ENCODE measurements around the gene R3HDM4. TPM values are rescaled to one million over a fixed set of nuclear protein-coding genes. Genes with fewer than 3 reads are reported as not detected.

R3HDM4 gene
- total and polyA plus RNA-seq, 10 of the 15 experiments (the other 5 are each of a cell fraction or from before 2014, with no cell fraction given) = 1.3 to 65.8 (median 27.7) TPM

DNA sequence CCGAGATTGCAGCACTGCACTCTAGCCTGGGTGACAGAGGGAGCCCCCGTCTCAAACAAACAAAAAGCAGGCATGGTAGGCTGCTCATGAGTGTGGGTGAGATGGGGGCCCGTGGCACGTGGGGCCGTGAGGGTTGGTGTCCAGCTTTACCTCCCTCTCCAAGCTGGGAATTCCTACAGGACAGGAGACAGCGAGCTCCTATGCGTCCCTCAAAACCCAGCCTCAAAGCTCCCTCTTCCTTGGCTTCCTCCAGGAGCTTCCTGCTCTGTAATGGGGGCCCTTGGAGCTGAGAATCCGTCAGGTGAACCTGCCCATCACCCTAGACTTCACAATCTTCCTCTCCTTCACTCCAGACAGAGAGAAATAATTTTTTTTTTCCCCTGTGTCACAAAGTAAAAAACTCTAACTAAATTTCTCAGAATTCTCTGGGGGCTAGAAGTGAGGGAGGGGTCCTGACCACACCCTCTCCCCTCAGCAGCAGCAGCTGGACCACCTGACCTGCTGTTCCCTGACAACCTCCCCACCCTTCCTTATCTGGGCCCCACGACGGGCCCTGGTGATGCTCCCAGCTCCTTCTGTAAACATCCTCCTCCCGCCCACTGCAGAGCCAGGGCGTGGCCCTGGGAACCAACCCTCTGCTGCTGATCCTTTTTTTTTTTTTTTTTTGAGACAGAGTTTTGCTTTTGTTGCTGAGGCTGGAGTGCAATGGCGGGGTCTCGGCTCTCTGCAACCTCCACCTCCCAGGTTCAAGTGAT lies 49.0 kb upstream of the R3HDM4 start (continued):
- TF ChIP-seq, protein P1, sequence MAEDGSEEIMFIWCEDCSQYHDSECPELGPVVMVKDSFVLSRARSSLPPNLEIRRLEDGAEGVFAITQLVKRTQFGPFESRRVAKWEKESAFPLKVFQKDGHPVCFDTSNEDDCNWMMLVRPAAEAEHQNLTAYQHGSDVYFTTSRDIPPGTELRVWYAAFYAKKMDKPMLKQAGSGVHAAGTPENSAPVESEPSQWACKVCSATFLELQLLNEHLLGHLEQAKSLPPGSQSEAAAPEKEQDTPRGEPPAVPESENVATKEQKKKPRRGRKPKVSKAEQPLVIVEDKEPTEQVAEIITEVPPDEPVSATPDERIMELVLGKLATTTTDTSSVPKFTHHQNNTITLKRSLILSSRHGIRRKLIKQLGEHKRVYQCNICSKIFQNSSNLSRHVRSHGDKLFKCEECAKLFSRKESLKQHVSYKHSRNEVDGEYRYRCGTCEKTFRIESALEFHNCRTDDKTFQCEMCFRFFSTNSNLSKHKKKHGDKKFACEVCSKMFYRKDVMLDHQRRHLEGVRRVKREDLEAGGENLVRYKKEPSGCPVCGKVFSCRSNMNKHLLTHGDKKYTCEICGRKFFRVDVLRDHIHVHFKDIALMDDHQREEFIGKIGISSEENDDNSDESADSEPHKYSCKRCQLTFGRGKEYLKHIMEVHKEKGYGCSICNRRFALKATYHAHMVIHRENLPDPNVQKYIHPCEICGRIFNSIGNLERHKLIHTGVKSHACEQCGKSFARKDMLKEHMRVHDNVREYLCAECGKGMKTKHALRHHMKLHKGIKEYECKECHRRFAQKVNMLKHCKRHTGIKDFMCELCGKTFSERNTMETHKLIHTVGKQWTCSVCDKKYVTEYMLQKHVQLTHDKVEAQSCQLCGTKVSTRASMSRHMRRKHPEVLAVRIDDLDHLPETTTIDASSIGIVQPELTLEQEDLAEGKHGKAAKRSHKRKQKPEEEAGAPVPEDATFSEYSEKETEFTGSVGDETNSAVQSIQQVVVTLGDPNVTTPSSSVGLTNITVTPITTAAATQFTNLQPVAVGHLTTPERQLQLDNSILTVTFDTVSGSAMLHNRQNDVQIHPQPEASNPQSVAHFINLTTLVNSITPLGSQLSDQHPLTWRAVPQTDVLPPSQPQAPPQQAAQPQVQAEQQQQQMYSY (CRISPR knock-in tag; IDR thresholded peaks at IDR 0.05) = no peak
- TF ChIP-seq TAF1 (IDR thresholded peaks at IDR 0.05; ENCODE audit: borderline replicate concordance, low read depth, low read length) = no peak
- no peak for TF ChIP-seq ZNF217 (IDR thresholded peaks at IDR 0.05)
- no peak for TF ChIP-seq FOXK2 (IDR thresholded peaks at IDR 0.05)
- TF ChIP-seq EED (IDR thresholded peaks at IDR 0.05; ENCODE audit: low read depth) = no peak
- TF ChIP-seq NFYA (IDR thresholded peaks at IDR 0.05; ENCODE audit: borderline replicate concordance, low read depth, low read length) = no peak
- TF ChIP-seq CHD2 (IDR thresholded peaks at IDR 0.05; ENCODE audit: borderline replicate concordance, low read depth, low read length) = no peak
- no peak for TF ChIP-seq CBX5 (IDR thresholded peaks at IDR 0.05; ENCODE audit: low read depth)
- TF ChIP-seq KAT2A (conservative IDR thresholded peaks at IDR 0.05; ENCODE audit: control insufficient read depth, low read depth, low read length) = no peak
- TF ChIP-seq, protein P2, sequence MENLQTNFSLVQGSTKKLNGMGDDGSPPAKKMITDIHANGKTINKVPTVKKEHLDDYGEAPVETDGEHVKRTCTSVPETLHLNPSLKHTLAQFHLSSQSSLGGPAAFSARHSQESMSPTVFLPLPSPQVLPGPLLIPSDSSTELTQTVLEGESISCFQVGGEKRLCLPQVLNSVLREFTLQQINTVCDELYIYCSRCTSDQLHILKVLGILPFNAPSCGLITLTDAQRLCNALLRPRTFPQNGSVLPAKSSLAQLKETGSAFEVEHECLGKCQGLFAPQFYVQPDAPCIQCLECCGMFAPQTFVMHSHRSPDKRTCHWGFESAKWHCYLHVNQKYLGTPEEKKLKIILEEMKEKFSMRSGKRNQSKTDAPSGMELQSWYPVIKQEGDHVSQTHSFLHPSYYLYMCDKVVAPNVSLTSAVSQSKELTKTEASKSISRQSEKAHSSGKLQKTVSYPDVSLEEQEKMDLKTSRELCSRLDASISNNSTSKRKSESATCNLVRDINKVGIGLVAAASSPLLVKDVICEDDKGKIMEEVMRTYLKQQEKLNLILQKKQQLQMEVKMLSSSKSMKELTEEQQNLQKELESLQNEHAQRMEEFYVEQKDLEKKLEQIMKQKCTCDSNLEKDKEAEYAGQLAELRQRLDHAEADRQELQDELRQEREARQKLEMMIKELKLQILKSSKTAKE (IDR thresholded peaks at IDR 0.05; ENCODE audit: low read depth, poor library complexity, severe bottlenecking) = no peak
- no peak for TF ChIP-seq POU2F2 (IDR thresholded peaks at IDR 0.05; ENCODE audit: borderline replicate concordance, low read depth, low read length)
- TF ChIP-seq TCF7 (IDR thresholded peaks at IDR 0.05; ENCODE audit: borderline replicate concordance) = no peak
- TF ChIP-seq STAT3 (IDR thresholded peaks at IDR 0.05; ENCODE audit: low read depth, low read length) = no peak
- TF ChIP-seq BCL3 (IDR thresholded peaks at IDR 0.05; ENCODE audit: borderline replicate concordance, insufficient read depth, low read depth, low read length, poor library complexity, severe bottlenecking) = no peak
- TF ChIP-seq BCL11A (IDR thresholded peaks at IDR 0.05; ENCODE audit: low read depth, low read length) = no peak

Measured in GM12878 (cell line).